NCI-H82 (cell line): ENCODE measurements around the gene KLK10.

Source experiments
- DNase-seq: peaks from one replicate; lab custom pipeline; 2025; lab: John Stamatoyannopoulos, UW

KLK10 gene

GRCh38 chr19:50967929-50968715 lies 51.4 kb downstream of the KLK10 start:
- no peak for DNase-seq

- no peak for DNase-seq
Measured at GRCh38 chr19:50964266-50964665, 55.2 kb downstream of the KLK10 start.

DNA sequence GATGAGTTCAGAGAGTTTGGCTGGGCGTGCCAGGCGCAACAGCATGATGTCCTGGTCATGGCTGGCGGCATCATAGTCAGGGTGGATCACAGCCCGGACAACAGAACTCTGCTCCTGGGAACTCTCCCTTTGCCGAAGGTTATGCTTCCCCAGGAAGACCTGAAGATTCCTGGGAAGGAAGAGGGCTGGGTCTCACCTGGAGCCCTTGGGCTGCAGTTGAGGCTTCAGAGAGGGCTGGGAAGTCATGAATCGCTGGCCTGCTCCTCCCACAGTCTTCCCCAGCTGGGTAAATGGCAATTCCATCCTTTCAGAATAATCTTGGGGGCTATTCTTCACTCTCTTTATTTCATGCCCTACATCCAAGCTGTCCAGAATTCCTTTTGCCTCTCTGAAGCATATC lies 56.1 kb downstream of the KLK10 start:
- no peak for DNase-seq
